Smooth muscle cell (in vitro differentiated cells): ENCODE data around the gene SPSB4. TPM values are rescaled to one million over a fixed set of nuclear protein-coding genes. Genes with fewer than 3 reads are reported as not detected.

Experiments used
- DNase-seq: peaks from one replicate; lab custom pipeline; 2025; ENCODE audit not compliant: unreplicated experiment; lab: John Stamatoyannopoulos, UW
- H2AFZ ChIP-seq: fragments of 200-600 bp; sonication (generic); 2 replicates; pipeline ENCODE4 v1.6.0; 2016; ENCODE audit warnings: antibody characterized with exemption, low read depth, mild to moderate bottlenecking
- H3F3A ChIP-seq: fragments of 200-600 bp; sonication (generic); 2 replicates; pipeline ENCODE4 v1.6.0; 2017; ENCODE audit warnings: antibody characterized with exemption, low read depth
- H3K27ac ChIP-seq: fragments of 200-600 bp; sonication (generic); 2 replicates; pipeline ENCODE4 v1.5.1; 2016; ENCODE audit warnings: low read depth, mild to moderate bottlenecking
- H3K27me3 ChIP-seq: fragments of 200-600 bp; sonication (generic); 2 replicates; pipeline ENCODE4 v1.6.1; 2016; ENCODE audit warnings: low read depth, mild to moderate bottlenecking
- H3K36me3 ChIP-seq: fragments of 200-600 bp; sonication (generic); 2 replicates; pipeline ENCODE4 v1.5.1; 2016; ENCODE audit warnings: low read depth
- H3K4me1 ChIP-seq: fragments of 200-600 bp; sonication (generic); 2 replicates; pipeline ENCODE4 v1.5.1; 2016; ENCODE audit warnings: low read depth
- H3K4me2 ChIP-seq: fragments of 200-600 bp; sonication (generic); 2 replicates; pipeline ENCODE4 v1.6.0; 2016; ENCODE audit warnings: mild to moderate bottlenecking
- H3K4me3 ChIP-seq: fragments of 200-600 bp; sonication (generic); 2 replicates; pipeline ENCODE4 v1.5.1; 2016; ENCODE audit warnings: mild to moderate bottlenecking
- H3K79me2 ChIP-seq: fragments of 200-600 bp; sonication (generic); 2 replicates; pipeline ENCODE4 v1.6.0; 2016; ENCODE audit warnings: low read depth, mild to moderate bottlenecking
- H3K9ac ChIP-seq: fragments of 200-600 bp; sonication (generic); 2 replicates; pipeline ENCODE4 v1.6.0; 2016; ENCODE audit warnings: low read depth
- H3K9me3 ChIP-seq: fragments of 200-600 bp; sonication (generic); replicated peaks from 2 replicates; pipeline ENCODE4 v1.5.1; 2016; ENCODE audit warnings: low read depth
- H4K20me1 ChIP-seq: fragments of 200-600 bp; sonication (generic); 2 replicates; pipeline ENCODE4 v1.6.0; 2016; ENCODE audit warnings: low read depth
- WGBS: methylation state at CpG from one replicate; pipeline ENCODE4 v1.1.7; 2016; ENCODE audit warnings: low lambda C conversion rate; 5-methylcytosine and 5-hydroxymethylcytosine counted together
- polyA plus RNA-seq: library from polyadenylated mRNA; unstranded; fragments of >200 nt; fragmentation: Nextera tagmentation; extraction: Ambion mirVana; gene quantifications from 2 replicates; pipeline ENCODE4 v1.2.1, GENCODE V29; 2016
- total RNA-seq: library from RNA; depleted of rRNA; stranded (reverse); fragments of >200 nt; gene quantifications from 2 replicates; pipeline ENCODE4 v1.2.3, GENCODE V29; 2014
- TF ChIP-seq, protein P1 (sequence below): fragments of 200-600 bp; sonication (generic); IDR thresholded peaks from 2 replicates; pipeline ENCODE4 v1.5.1; 2017; ENCODE audit warnings: borderline replicate concordance, mild to moderate bottlenecking, antibody characterized with exemption; ENCODE audit not compliant: insufficient read depth, poor library complexity, severe bottlenecking

Gene SPSB4
- total and polyA plus RNA-seq, 2 experiments from 2014 or later = 1.8 to 3.9 TPM

DNA sequence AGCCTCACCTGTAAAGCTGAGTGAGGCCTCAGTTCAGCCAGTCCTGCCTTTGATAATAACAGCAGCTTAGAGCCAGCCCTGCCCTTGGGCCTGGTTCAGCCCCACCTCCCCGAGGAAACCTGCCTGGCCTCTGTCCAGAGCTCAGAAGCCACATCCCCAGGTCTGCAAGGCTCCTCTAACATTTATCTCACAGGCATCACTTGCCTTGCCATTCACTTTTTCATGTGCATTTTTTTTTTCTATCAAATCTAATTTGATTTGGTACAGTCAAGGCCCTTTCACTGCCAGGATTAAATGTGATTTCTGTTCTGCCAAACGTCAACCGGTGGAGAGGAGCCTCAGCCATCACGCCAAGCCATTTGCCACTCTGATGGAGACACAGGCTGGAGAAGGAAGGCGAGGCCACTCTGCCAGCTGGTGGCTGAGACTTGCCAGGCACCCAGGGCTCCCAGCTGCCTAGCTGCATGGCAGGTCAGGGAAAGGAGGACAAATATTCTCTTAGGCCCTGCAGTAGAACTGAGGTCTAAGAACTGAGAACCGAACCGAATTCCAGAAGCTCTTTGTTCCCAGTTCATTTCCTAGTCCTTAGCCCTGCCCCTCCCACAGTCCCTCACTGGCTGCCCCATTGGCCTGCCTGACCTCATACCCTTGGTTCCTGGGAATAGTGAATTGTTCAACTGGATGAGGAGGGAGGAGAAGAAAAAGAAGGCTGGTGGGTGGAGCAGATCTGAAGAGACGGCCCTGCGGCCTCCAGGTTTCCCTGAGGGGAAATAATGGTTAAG is 76.4 kb downstream of the SPSB4 start:
- no peaks in the 10 kb centered on the region for H3K36me3 ChIP-seq
- H3K27me3 ChIP-seq = no peaks in the 10 kb centered on the region

GRCh38 chr3:141128126-141128777 is 77.1 kb downstream of the SPSB4 start:
- 94% methylated on average over 5 of the region's 5 CpGs for WGBS
- H2AFZ ChIP-seq = no peak overlapping the region
- H3F3A ChIP-seq = no peaks in the 10 kb centered on the region
- H3K4me3 ChIP-seq = no peak overlapping the region
- H3K79me2 ChIP-seq = no peaks in the 10 kb centered on the region
- no peak for DNase-seq
- no peaks in the 10 kb centered on the region for H4K20me1 ChIP-seq
- TF ChIP-seq, protein P1, sequence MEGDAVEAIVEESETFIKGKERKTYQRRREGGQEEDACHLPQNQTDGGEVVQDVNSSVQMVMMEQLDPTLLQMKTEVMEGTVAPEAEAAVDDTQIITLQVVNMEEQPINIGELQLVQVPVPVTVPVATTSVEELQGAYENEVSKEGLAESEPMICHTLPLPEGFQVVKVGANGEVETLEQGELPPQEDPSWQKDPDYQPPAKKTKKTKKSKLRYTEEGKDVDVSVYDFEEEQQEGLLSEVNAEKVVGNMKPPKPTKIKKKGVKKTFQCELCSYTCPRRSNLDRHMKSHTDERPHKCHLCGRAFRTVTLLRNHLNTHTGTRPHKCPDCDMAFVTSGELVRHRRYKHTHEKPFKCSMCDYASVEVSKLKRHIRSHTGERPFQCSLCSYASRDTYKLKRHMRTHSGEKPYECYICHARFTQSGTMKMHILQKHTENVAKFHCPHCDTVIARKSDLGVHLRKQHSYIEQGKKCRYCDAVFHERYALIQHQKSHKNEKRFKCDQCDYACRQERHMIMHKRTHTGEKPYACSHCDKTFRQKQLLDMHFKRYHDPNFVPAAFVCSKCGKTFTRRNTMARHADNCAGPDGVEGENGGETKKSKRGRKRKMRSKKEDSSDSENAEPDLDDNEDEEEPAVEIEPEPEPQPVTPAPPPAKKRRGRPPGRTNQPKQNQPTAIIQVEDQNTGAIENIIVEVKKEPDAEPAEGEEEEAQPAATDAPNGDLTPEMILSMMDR = no peak
- no peaks in the 10 kb centered on the region for H3K36me3 ChIP-seq
- H3K27ac ChIP-seq = no peak overlapping the region
- no peaks in the 10 kb centered on the region for H3K9me3 ChIP-seq
- no peaks in the 10 kb centered on the region for H3K4me1 ChIP-seq
- H3K9ac ChIP-seq = no peak overlapping the region
- no peaks in the 10 kb centered on the region for H3K27me3 ChIP-seq
- no peak overlapping the region for H3K4me2 ChIP-seq

More for the DNA sequence above, 76.4 kb downstream of the SPSB4 start:
- Histone ChIP-seq H4K20me1 (no peaks in the 10 kb centered on the region), H3K9me3 (no peaks in the 10 kb centered on the region), H3K27ac (no peak overlapping the region), H3F3A (no peaks in the 10 kb centered on the region), H2AFZ (no peak overlapping the region), H3K4me1 (no peaks in the 10 kb centered on the region), H3K4me3 (no peak overlapping the region), H3K9ac (no peak overlapping the region), H3K79me2 (no peaks in the 10 kb centered on the region), H3K4me2 (no peak overlapping the region)
- WGBS = 93% methylated on average over 9 of the region's 9 CpGs
- TF ChIP-seq, protein P1 = no peak
- no peak for DNase-seq

- H2AFZ ChIP-seq = no peak overlapping the region
- no peak overlapping the region for H3K4me2 ChIP-seq
- H3K9ac ChIP-seq = no peak overlapping the region
- H3K4me3 ChIP-seq = no peak overlapping the region
- H3F3A ChIP-seq = no peaks in the 10 kb centered on the region
- no peak for DNase-seq
- H4K20me1 ChIP-seq = no peaks in the 10 kb centered on the region
- H3K4me1 ChIP-seq = no peaks in the 10 kb centered on the region
- no peaks in the 10 kb centered on the region for H3K79me2 ChIP-seq
- no peaks in the 10 kb centered on the region for H3K9me3 ChIP-seq
- no peak overlapping the region for H3K27ac ChIP-seq
- no peaks in the 10 kb centered on the region for H3K36me3 ChIP-seq
- TF ChIP-seq, protein P1 = no peak
- H3K27me3 ChIP-seq = no peaks in the 10 kb centered on the region
These were observed 77.9 kb downstream of the SPSB4 start for GRCh38 chr3:141129049-141129448.
